ENCODE measurements around the gene WFIKKN2.

Gene WFIKKN2

GRCh38 chr17:50816771-50817751 lies 18.3 kb upstream of the WFIKKN2 start (continued):
- no peak for TF ChIP-seq ZNF280C (tag by site-specific recombination; IDR thresholded peaks at IDR 0.05)
- no peak for TF ChIP-seq ZNF596 (tag by site-specific recombination; IDR thresholded peaks at IDR 0.05)
- TF ChIP-seq ZNF791 (tag by site-specific recombination; IDR thresholded peaks at IDR 0.05): no peak
- TF ChIP-seq ZNF214 (tag by site-specific recombination; IDR thresholded peaks at IDR 0.05; ENCODE audit: borderline replicate concordance): no peak
- peak; percentile 57 for TF ChIP-seq ZIC2 (tag by site-specific recombination; IDR thresholded peaks at IDR 0.05)
- TF ChIP-seq ZNF146 (tag by site-specific recombination; IDR thresholded peaks at IDR 0.05): 0 out of 2 replicates have a peak, but pooled peaks have one; percentile 13
- no peak for TF ChIP-seq ZNF639 (tag by site-specific recombination; IDR thresholded peaks at IDR 0.05)
- no peak for TF ChIP-seq OSR2 (tag by site-specific recombination; IDR thresholded peaks at IDR 0.05)
- no peak for TF ChIP-seq ZBTB7A (tag by site-specific recombination; IDR thresholded peaks at IDR 0.05; ENCODE audit: low read depth)

- no peaks in the 10 kb centered on the region for H3K4me1 ChIP-seq (ENCODE audit: control insufficient read depth, insufficient read depth, low read length)
- H3K4me3 ChIP-seq (ENCODE audit: low read depth, low read length): no peak overlapping the region
- CTCF ChIA-PET: interaction anchor here (0.6 to 4.8 kb wide), 22 partner anchors 9 to 335 kb away, joined by 3 to 35 read pairs (median 4); partner anchors contain the start of gene WFIKKN2
- H3K36me3 ChIP-seq (ENCODE audit: control insufficient read depth in 2 of 2, insufficient read depth in 1 of 2, low read length in 2 of 2): no peaks in the 10 kb centered on the region
- POLR2A ChIA-PET: interaction anchor here (1.1 kb wide), 1 partner anchor 49 kb away, joined by 3 read pairs; the partner anchor contains the start of gene TOB1
- no peak overlapping the region for H3K27ac ChIP-seq (ENCODE audit: extremely low read depth, low read depth, low read length)
- TF ChIP-seq TRIM28 (IDR thresholded peaks at IDR 0.05; ENCODE audit: borderline replicate concordance, low read length) (no peak), ZNF596 (tag by site-specific recombination; IDR thresholded peaks at IDR 0.05) (no peak), PRDM6 (tag by site-specific recombination; IDR thresholded peaks at IDR 0.05) (no peak), ATF2 (tag by site-specific recombination; IDR thresholded peaks at IDR 0.05; ENCODE audit: low read depth) (no peak), KLF10 (tag by site-specific recombination; IDR thresholded peaks at IDR 0.05) (peak; percentile 43; the same call in 1 of the 2 replicates)
- no peaks in the 10 kb centered on the region for H3K9me3 ChIP-seq (ENCODE audit: control insufficient read depth, insufficient read depth, low read depth, low read length)
Measured at GRCh38 chr17:50817838-50818237, 17.5 kb upstream of the WFIKKN2 start.

- no peaks in the 10 kb centered on the region for H3K4me1 ChIP-seq (ENCODE audit: control insufficient read depth, insufficient read depth, low read length)
- CTCF ChIA-PET: interaction anchor here (0.6 to 4.8 kb wide), 15 partner anchors 12 to 335 kb away, joined by 3 to 35 read pairs (median 4); partner anchors contain the start of gene WFIKKN2
- no peaks in the 10 kb centered on the region for H3K36me3 ChIP-seq (ENCODE audit: control insufficient read depth in 2 of 2, insufficient read depth in 1 of 2, low read length in 2 of 2)
- H3K9me3 ChIP-seq (ENCODE audit: control insufficient read depth, insufficient read depth, low read depth, low read length): no peaks in the 10 kb centered on the region
- POLR2A ChIA-PET: interaction anchor here (1.1 kb wide), 1 partner anchor 48 kb away, joined by 3 read pairs; the partner anchor contains the start of gene TOB1
- H3K27ac ChIP-seq (ENCODE audit: extremely low read depth, low read depth, low read length): no peak overlapping the region
- H3K4me3 ChIP-seq (ENCODE audit: low read depth, low read length): no peak overlapping the region
- TF ChIP-seq RBAK (tag by site-specific recombination; IDR thresholded peaks at IDR 0.05) (no peak), ZNF48 (tag by site-specific recombination; IDR thresholded peaks at IDR 0.05) (no peak), ZSCAN4 (tag by site-specific recombination; IDR thresholded peaks at IDR 0.05) (no peak), ZNF639 (tag by site-specific recombination; IDR thresholded peaks at IDR 0.05) (no peak), ZNF221 (tag by site-specific recombination; IDR thresholded peaks at IDR 0.05; ENCODE audit: borderline replicate concordance) (no peak)
Measured at GRCh38 chr17:50818261-50818660, 17.1 kb upstream of the WFIKKN2 start.

Data from HEK293 (cell line).